ENCODE measurements around the gene GFPT1.

The GFPT1 gene

GRCh38 chr2:69340101-69340775 is 46.8 kb downstream of the GFPT1 start:
- peaks cover 70 to 82% of the 10 kb centered on the region in 2 donors for H3K36me3 ChIP-seq (ENCODE audit: control insufficient read depth in 2 of 2, insufficient read depth in 2 of 2, low read length in 2 of 2)
- no peak overlapping the region for H3K27ac ChIP-seq (ENCODE audit: low read depth in 2 of 2, low read length in 2 of 2)
- H3K9ac ChIP-seq (ENCODE audit: low read depth in 1 of 2, low read length in 2 of 2): no peak overlapping the region
- H3K4me1 ChIP-seq (ENCODE audit: control insufficient read depth in 2 of 2, insufficient read depth in 2 of 2, low read length in 2 of 2): no peaks in the 10 kb centered on the region
- no peak overlapping the region for H3K4me3 ChIP-seq (ENCODE audit: low read length in 2 of 2)
- H3K9me3 ChIP-seq (ENCODE audit: control insufficient read depth in 2 of 2, low read length in 2 of 2): no peaks in the 10 kb centered on the region
- H3K27me3 ChIP-seq (ENCODE audit: control insufficient read depth in 2 of 2, insufficient read depth in 2 of 2, low read length in 2 of 2): no peaks in the 10 kb centered on the region

GRCh38 chr2:69335311-69335710 is 51.7 kb downstream of the GFPT1 start:
- peaks cover 58 to 60% of the 10 kb centered on the region in 2 donors for H3K36me3 ChIP-seq (ENCODE audit: control insufficient read depth in 2 of 2, insufficient read depth in 2 of 2, low read length in 2 of 2)
- H3K9ac ChIP-seq (ENCODE audit: low read depth in 1 of 2, low read length in 2 of 2): no peak overlapping the region
- H3K27me3 ChIP-seq (ENCODE audit: control insufficient read depth in 2 of 2, insufficient read depth in 2 of 2, low read length in 2 of 2): no peaks in the 10 kb centered on the region

GRCh38 chr2:69333352-69333751 is 53.7 kb downstream of the GFPT1 start:
- H3K27ac ChIP-seq (ENCODE audit: low read depth in 2 of 2, low read length in 2 of 2): no peak overlapping the region
- H3K9ac ChIP-seq (ENCODE audit: low read depth in 1 of 2, low read length in 2 of 2): no peak overlapping the region
- no peaks in the 10 kb centered on the region for H3K9me3 ChIP-seq (ENCODE audit: control insufficient read depth in 2 of 2, low read length in 2 of 2)
- peaks cover 59 to 62% of the 10 kb centered on the region in 2 donors for H3K36me3 ChIP-seq (ENCODE audit: control insufficient read depth in 2 of 2, insufficient read depth in 2 of 2, low read length in 2 of 2)
- H3K27me3 ChIP-seq (ENCODE audit: control insufficient read depth in 2 of 2, insufficient read depth in 2 of 2, low read length in 2 of 2): no peaks in the 10 kb centered on the region
- no peaks in the 10 kb centered on the region for H3K4me1 ChIP-seq (ENCODE audit: control insufficient read depth in 2 of 2, insufficient read depth in 2 of 2, low read length in 2 of 2)
- no peak overlapping the region for H3K4me3 ChIP-seq (ENCODE audit: low read length in 2 of 2)

More at GRCh38 chr2:69335311-69335710, 51.7 kb downstream of the GFPT1 start:
- H3K4me1 ChIP-seq (ENCODE audit: control insufficient read depth in 2 of 2, insufficient read depth in 2 of 2, low read length in 2 of 2): no peaks in the 10 kb centered on the region
- no peak overlapping the region for H3K4me3 ChIP-seq (ENCODE audit: low read length in 2 of 2)
- no peak overlapping the region for H3K27ac ChIP-seq (ENCODE audit: low read depth in 2 of 2, low read length in 2 of 2)
- no peaks in the 10 kb centered on the region for H3K9me3 ChIP-seq (ENCODE audit: control insufficient read depth in 2 of 2, low read length in 2 of 2)

- no peaks in the 10 kb centered on the region for H3K9me3 ChIP-seq (ENCODE audit: control insufficient read depth in 2 of 2, low read length in 2 of 2)
- H3K27ac ChIP-seq (ENCODE audit: low read depth in 2 of 2, low read length in 2 of 2): no peak overlapping the region
- H3K4me3 ChIP-seq (ENCODE audit: low read length in 2 of 2): no peak overlapping the region
- no peaks in the 10 kb centered on the region for H3K4me1 ChIP-seq (ENCODE audit: control insufficient read depth in 2 of 2, insufficient read depth in 2 of 2, low read length in 2 of 2)
- peaks cover 63 to 64% of the 10 kb centered on the region in 2 donors for H3K36me3 ChIP-seq (ENCODE audit: control insufficient read depth in 2 of 2, insufficient read depth in 2 of 2, low read length in 2 of 2)
- H3K27me3 ChIP-seq (ENCODE audit: control insufficient read depth in 2 of 2, insufficient read depth in 2 of 2, low read length in 2 of 2): no peaks in the 10 kb centered on the region
- no peak overlapping the region for H3K9ac ChIP-seq (ENCODE audit: low read depth in 1 of 2, low read length in 2 of 2)
Observed at GRCh38 chr2:69330781-69331180, 56.2 kb downstream of the GFPT1 start.

GRCh38 chr2:69322631-69323030 is 64.4 kb downstream of the GFPT1 start:
- H3K27me3 ChIP-seq (ENCODE audit: control insufficient read depth in 2 of 2, insufficient read depth in 2 of 2, low read length in 2 of 2): no peaks in the 10 kb centered on the region
- no peaks in the 10 kb centered on the region for H3K9me3 ChIP-seq (ENCODE audit: control insufficient read depth in 2 of 2, low read length in 2 of 2)
- peaks cover 38 to 50% of the 10 kb centered on the region in 2 donors for H3K36me3 ChIP-seq (ENCODE audit: control insufficient read depth in 2 of 2, insufficient read depth in 2 of 2, low read length in 2 of 2)
- H3K9ac ChIP-seq (ENCODE audit: low read depth in 1 of 2, low read length in 2 of 2): no peak overlapping the region
- no peaks in the 10 kb centered on the region for H3K4me1 ChIP-seq (ENCODE audit: control insufficient read depth in 2 of 2, insufficient read depth in 2 of 2, low read length in 2 of 2)
- H3K27ac ChIP-seq (ENCODE audit: low read depth in 2 of 2, low read length in 2 of 2): no peak overlapping the region
- H3K4me3 ChIP-seq (ENCODE audit: low read length in 2 of 2): no peak overlapping the region

- H3K9ac ChIP-seq (ENCODE audit: low read depth in 1 of 2, low read length in 2 of 2): no peak overlapping the region
- H3K9me3 ChIP-seq (ENCODE audit: control insufficient read depth in 2 of 2, low read length in 2 of 2): no peaks in the 10 kb centered on the region
- H3K27me3 ChIP-seq (ENCODE audit: control insufficient read depth in 2 of 2, insufficient read depth in 2 of 2, low read length in 2 of 2): no peaks in the 10 kb centered on the region
- H3K27ac ChIP-seq (ENCODE audit: low read depth in 2 of 2, low read length in 2 of 2): no peak overlapping the region
- peaks cover 5 to 14% of the 10 kb centered on the region in 2 donors for H3K36me3 ChIP-seq (ENCODE audit: control insufficient read depth in 2 of 2, insufficient read depth in 2 of 2, low read length in 2 of 2)
- H3K4me3 ChIP-seq (ENCODE audit: low read length in 2 of 2): no peak overlapping the region
- H3K4me1 ChIP-seq (ENCODE audit: control insufficient read depth in 2 of 2, insufficient read depth in 2 of 2, low read length in 2 of 2): peaks cover 0 to under 1% of the 10 kb centered on the region in 2 donors
Observed at GRCh38 chr2:69316550-69316949, 70.5 kb downstream of the GFPT1 start.

- H3K9me3 ChIP-seq (ENCODE audit: control insufficient read depth in 2 of 2, low read length in 2 of 2): no peaks in the 10 kb centered on the region
Observed at GRCh38 chr2:69315160-69315761, 71.8 kb downstream of the GFPT1 start.

GRCh38 chr2:69311024-69311416 is 76.0 kb downstream of the GFPT1 start:
- H3K4me3 ChIP-seq (ENCODE audit: low read length in 2 of 2): no peak overlapping the region
- H3K9ac ChIP-seq (ENCODE audit: low read depth in 1 of 2, low read length in 2 of 2): no peak overlapping the region
- peaks cover 35 to 51% of the 10 kb centered on the region in 2 donors for H3K4me1 ChIP-seq (ENCODE audit: control insufficient read depth in 2 of 2, insufficient read depth in 2 of 2, low read length in 2 of 2)
- H3K27ac ChIP-seq (ENCODE audit: low read depth in 2 of 2, low read length in 2 of 2): peak overlapping the region in 1 of 2 donors; percentile 90
- no peaks in the 10 kb centered on the region for H3K9me3 ChIP-seq (ENCODE audit: control insufficient read depth in 2 of 2, low read length in 2 of 2)
- no peaks in the 10 kb centered on the region for H3K36me3 ChIP-seq (ENCODE audit: control insufficient read depth in 2 of 2, insufficient read depth in 2 of 2, low read length in 2 of 2)
- no peaks in the 10 kb centered on the region for H3K27me3 ChIP-seq (ENCODE audit: control insufficient read depth in 2 of 2, insufficient read depth in 2 of 2, low read length in 2 of 2)

More at GRCh38 chr2:69315160-69315761, 71.8 kb downstream of the GFPT1 start:
- Histone ChIP-seq H3K36me3 (ENCODE audit: control insufficient read depth in 2 of 2, insufficient read depth in 2 of 2, low read length in 2 of 2) (peaks cover 2 to 11% of the 10 kb centered on the region in 2 donors), H3K4me3 (ENCODE audit: low read length in 2 of 2) (no peak overlapping the region), H3K9ac (ENCODE audit: low read depth in 1 of 2, low read length in 2 of 2) (no peak overlapping the region), H3K27ac (ENCODE audit: low read depth in 2 of 2, low read length in 2 of 2) (no peak overlapping the region), H3K4me1 (ENCODE audit: control insufficient read depth in 2 of 2, insufficient read depth in 2 of 2, low read length in 2 of 2) (peaks cover 6 to 10% of the 10 kb centered on the region in 2 donors), H3K27me3 (ENCODE audit: control insufficient read depth in 2 of 2, insufficient read depth in 2 of 2, low read length in 2 of 2) (no peaks in the 10 kb centered on the region)

- peak overlapping the region; percentile 26 to 48 for H3K9ac ChIP-seq (ENCODE audit: low read depth in 1 of 2, low read length in 2 of 2)
- no peaks in the 10 kb centered on the region for H3K36me3 ChIP-seq (ENCODE audit: control insufficient read depth in 2 of 2, insufficient read depth in 2 of 2, low read length in 2 of 2)
- H3K4me3 ChIP-seq (ENCODE audit: low read length in 2 of 2): peak overlapping the region; percentile 17 to 53
Observed at GRCh38 chr2:69310111-69311023, 76.7 kb downstream of the GFPT1 start.

More at GRCh38 chr2:69310111-69311023, 76.7 kb downstream of the GFPT1 start:
- Histone ChIP-seq H3K9me3 (ENCODE audit: control insufficient read depth in 2 of 2, low read length in 2 of 2) (no peaks in the 10 kb centered on the region), H3K27me3 (ENCODE audit: control insufficient read depth in 2 of 2, insufficient read depth in 2 of 2, low read length in 2 of 2) (no peaks in the 10 kb centered on the region), H3K27ac (ENCODE audit: low read depth in 2 of 2, low read length in 2 of 2) (peak overlapping the region; percentile 84 to 90), H3K4me1 (ENCODE audit: control insufficient read depth in 2 of 2, insufficient read depth in 2 of 2, low read length in 2 of 2) (peaks cover 35 to 54% of the 10 kb centered on the region in 2 donors)

Data from mucosa of rectum (tissue), 2 donors.